K562 (cell line): Measurements from ENCODE around the gene FGF1. TPM values are rescaled to one million over a fixed set of nuclear protein-coding genes. Genes with fewer than 3 reads are reported as not detected.
A peak's percentile ranks its signal among the peaks of the same experiment; 100 is the strongest.

Experiments used
- ATAC-seq: fragments of 200-7000 bp; cut with Tn5 transposase; 3 replicates; pipeline ENCODE4 v1.9.1; 2020; ENCODE audit warnings: moderate library complexity
- BruUV-seq: library from RNA; stranded (reverse); fragments of 400-500 nt; replicated peaks from 2 replicates; lab custom pipeline; 2021; lab: Mats Ljungman, UMichigan
- CTCF ChIA-PET: fragments of 300-600 bp; formaldehyde crosslinking; extraction: SDS; loops from one replicate; lab custom pipeline; 2021; ENCODE audit warnings: low intra/inter-chr PET ratio; lab: Yijun Ruan, JAX
- POLR2A ChIA-PET: fragments of 300-600, 350-650 bp; sonication (Branson Sonifier 250); formaldehyde crosslinking; extraction: SDS; loops from one replicate; lab custom pipeline; 2021; ENCODE audit warnings: antibody characterized with exemption, inconsistent platforms; lab: Yijun Ruan, JAX
- DNase-seq, 4 experiments: peaks; one replicate each; pipeline versions ENCODE4 v3.0.0 to v3.0.0-alpha.2; 2011 to 2018; ENCODE audit warnings: low spot score in 3 of 4, mixed read lengths in 3 of 4; ENCODE audit errors: extremely low read depth in 1 of 4
- FAIRE-seq: peaks from 2 replicates; lab custom pipeline; 2011; peaks lifted over from hg19 to GRCh38; lab: Jason Lieb, UNC
- H2AFZ ChIP-seq: 2 replicates; pipeline ENCODE4 v1.6.0; 2011; ENCODE audit warnings: low read depth, low read length, control low read depth, inconsistent platforms
- H3K27ac ChIP-seq: fragments of 200-600 bp; 3 replicates; pipeline ENCODE4 v1.8.0; 2011; ENCODE audit warnings: low read depth, mild to moderate bottlenecking, control low read depth, inconsistent platforms, low read length, moderate library complexity, mixed read lengths; ENCODE audit errors: extremely low read depth
- H3K27me3 ChIP-seq, 2 experiments: fragments of 300-600 bp in 1 of 2; 2 replicates in 1 of 2; 3 replicates in 1 of 2; pipeline versions ENCODE4 v1.6.0 to v1.8.0; 2011; ENCODE audit warnings: inconsistent platforms in 2 of 2, low read length in 2 of 2, mild to moderate bottlenecking in 1 of 2, mixed read lengths in 1 of 2, moderate library complexity in 1 of 2; ENCODE audit not compliant: control insufficient read depth in 2 of 2, insufficient read depth in 2 of 2
- H3K36me3 ChIP-seq: fragments of 300-600 bp; 3 replicates; pipeline ENCODE4 v1.8.0; 2011; ENCODE audit warnings: mild to moderate bottlenecking, low read length, inconsistent platforms; ENCODE audit not compliant: control insufficient read depth, insufficient read depth
- H3K4me1 ChIP-seq, 2 experiments: fragments of 200-600 bp in 1 of 2; replicated peaks in 1 of 2; 2 replicates in 1 of 2; 3 replicates in 1 of 2; pipeline versions ENCODE4 v1.5.1 to v1.8.0; 2011; ENCODE audit warnings: inconsistent platforms in 2 of 2, low read length in 2 of 2, mild to moderate bottlenecking in 1 of 2, mixed read lengths in 1 of 2, moderate library complexity in 1 of 2; ENCODE audit not compliant: control insufficient read depth in 2 of 2, insufficient read depth in 2 of 2
- H3K4me2 ChIP-seq: 2 replicates; pipeline ENCODE4 v1.6.1; 2011; ENCODE audit warnings: low read length, control low read depth, inconsistent platforms, mixed read lengths; ENCODE audit not compliant: insufficient read depth
- H3K4me3 ChIP-seq: fragments of 200-600 bp; sonication (generic), shearing (Covaris generic); 2 replicates; pipeline ENCODE4 v1.5.1; 2016; ENCODE audit warnings: control low read depth, inconsistent platforms
- H3K79me2 ChIP-seq: fragments of 200-600 bp; 3 replicates; pipeline ENCODE4 v1.8.0; 2011; ENCODE audit warnings: low read length, inconsistent platforms; ENCODE audit not compliant: control insufficient read depth, insufficient read depth
- H3K9ac ChIP-seq, 2 experiments: 2 replicates each; pipeline versions ENCODE4 v1.6.0 to v1.6.1; 2011; ENCODE audit warnings: low read depth in 2 of 2, low read length in 2 of 2, control low read depth in 1 of 2, inconsistent platforms in 1 of 2, mild to moderate bottlenecking in 1 of 2, mixed read lengths in 1 of 2; ENCODE audit not compliant: insufficient read depth in 1 of 2
- H3K9me1 ChIP-seq: one replicate; pipeline ENCODE4 v1.6.0; 2011; ENCODE audit warnings: inconsistent platforms, mild to moderate bottlenecking, low read length, moderate library complexity; ENCODE audit not compliant: control insufficient read depth, insufficient read depth
- H3K9me3 ChIP-seq: replicated peaks from 2 replicates; pipeline ENCODE4 v1.5.1; 2011; ENCODE audit warnings: low read depth, low read length, inconsistent platforms; ENCODE audit not compliant: control insufficient read depth, insufficient read depth
- H4K20me1 ChIP-seq: replicated peaks from 2 replicates; pipeline ENCODE4 v1.6.1; 2011; ENCODE audit warnings: low read length, inconsistent platforms, mixed read lengths; ENCODE audit not compliant: control insufficient read depth, insufficient read depth
- CREB3L1 ChIP-seq: fragments of 450-650 bp; IDR thresholded peaks from 2 replicates; pipeline ENCODE4 v1.6.1; 2014; ENCODE audit warnings: low read depth, mild to moderate bottlenecking, moderate library complexity, borderline replicate concordance
- CTBP1 ChIP-seq: fragments of 450-650 bp; IDR thresholded peaks from 2 replicates; pipeline ENCODE4 v1.6.1; 2016; ENCODE audit warnings: borderline replicate concordance
- NCOA4 ChIP-seq: fragments of 450-650 bp; IDR thresholded peaks from 2 replicates; pipeline ENCODE4 v1.6.1; 2018; ENCODE audit warnings: mild to moderate bottlenecking; ENCODE audit not compliant: partially characterized antibody
- NUFIP1 ChIP-seq: fragments of 450-650 bp; IDR thresholded peaks from 2 replicates; pipeline ENCODE4 v1.6.1; 2018; ENCODE audit not compliant: partially characterized antibody
- PHF8 ChIP-seq: fragments of 200-600 bp; sonication (generic); IDR thresholded peaks from 2 replicates; pipeline ENCODE4 v1.6.1; 2012; ENCODE audit warnings: mixed run types, mild to moderate bottlenecking, inconsistent platforms, low read length, moderate library complexity, borderline replicate concordance
- RFX1 ChIP-seq: fragments of 450-650 bp; IDR thresholded peaks from 2 replicates; pipeline ENCODE4 v1.6.1; 2016; ENCODE audit warnings: mild to moderate bottlenecking, moderate library complexity
- ZNF583 ChIP-seq: fragments of 250-450 bp; sonication (Bioruptor Pico); IDR thresholded peaks from 2 replicates; pipeline ENCODE4 v1.4.0; 2020
- WGBS: fragments of 100-300 bp; shearing (Covaris generic); methylation state at CpG from one replicate; pipeline ENCODE4 v1.1.6; 2016; ENCODE audit warnings: low coverage, mixed read lengths; ENCODE audit not compliant: insufficient coverage; ENCODE audit errors: missing lambda C conversion rate; 5-methylcytosine and 5-hydroxymethylcytosine counted together
- in situ Hi-C: fragments of 300-500 bp; cut with MboI; formaldehyde crosslinking; loops from 4 replicates; pipeline ENCODE4 v1.15.0; 2018; ENCODE audit warnings: inconsistent platforms, mixed read lengths
- intact Hi-C: fragments of 100-400 bp; cut with micrococcal nuclease; formaldehyde crosslinking; loops from 2 replicates; pipeline ENCODE4 v1.14.2; 2022
- polyA plus RNA-seq, 8 experiments: library from polyadenylated mRNA; depleted of rRNA in 4 of 8; stranded (reverse) in 5 of 8; unstranded in 3 of 8; fragments of >200 nt; fragmentation: Nextera tagmentation in 2 of 8; fragmentation: Illumina TruSeq in 1 of 8; extraction: Ambion mirVana in 2 of 8; extraction: Trizol in 1 of 8; gene quantifications; 2 replicates each; pipeline versions ENCODE4 v1.2.1 to v1.2.3, GENCODE V29; 2011 to 2014; ENCODE audit warnings: inconsistent platforms in 1 of 8, missing spikeins in 1 of 8
- total RNA-seq, 7 experiments: library from RNA; depleted of rRNA in 6 of 7; stranded (reverse); fragments of >200 nt in 6 of 7; fragmentation: Illumina TruSeq in 2 of 7; extraction: Trizol in 2 of 7; gene quantifications; 2 replicates each; pipeline versions ENCODE4 v1.2.1 to v1.2.3, GENCODE V29; 2011 to 2021; ENCODE audit warnings: low replicate concordance in 1 of 7

The FGF1 gene
- total and polyA plus RNA-seq, 9 of the 15 experiments (the other 6 are each of a cell fraction or from before 2014, with no cell fraction given) = not detected

GRCh38 chr5:142686210-142686734 lies 382 bp upstream of the FGF1 start:
- in situ Hi-C loops = no loop called here
- BruUV-seq = no TSS peak
- 0% methylated on average over 11 of the region's 11 CpGs for WGBS
- Histone ChIP-seq H3K9ac (no peak overlapping the region), H3K9me1 (no peaks in the 10 kb centered on the region), H2AFZ (no peak overlapping the region), H4K20me1 (no peaks in the 10 kb centered on the region), H3K4me3 (no peak overlapping the region), H3K27ac (no peak overlapping the region), H3K4me2 (no peak overlapping the region), H3K9me3 (no peaks in the 10 kb centered on the region), H3K27me3 (peaks cover 27 to 43% of the 10 kb centered on the region in 2 experiments; a peak in 4 of 5 replicates), H3K36me3 (no peaks in the 10 kb centered on the region), H3K79me2 (no peaks in the 10 kb centered on the region), H3K4me1 (no peaks in the 10 kb centered on the region)
- ATAC-seq (no peak), FAIRE-seq (no peak), DNase-seq (no peak)
- ChIA-PET POLR2A (interaction anchor here (0.7 to 1.3 kb wide), 2 partner anchors 10 to 11 kb away, joined by 3 read pairs; no protein-coding TSS in a partner anchor), CTCF (interaction anchor here (0.6 kb wide), 1 partner anchor 54 kb away, joined by 3 read pairs; no protein-coding TSS in a partner anchor)
- TF ChIP-seq CREB3L1 = no peak
- TF ChIP-seq PHF8 = no peak
- no peak for TF ChIP-seq ZNF583 (CRISPR knock-in tag)
- TF ChIP-seq RFX1 = peak; percentile 12; the same call in 1 of the 2 replicates
- no peak for TF ChIP-seq CTBP1
- TF ChIP-seq NUFIP1 = no peak
- no peak for TF ChIP-seq NCOA4
- intact Hi-C loops = no loop called here
